A549 (cell line): ENCODE data around the gene AQP10.

ENCODE experiments used
- CHD2 ChIP-seq: fragments of 150-350 bp; IDR thresholded peaks from 2 replicates; pipeline ENCODE4 v1.6.1; 2014; ENCODE audit warnings: low read length; ENCODE audit not compliant: partially characterized antibody
- CTCF ChIP-seq: fragments of >200 bp; sonication (Bioruptor Twin); formaldehyde crosslinking; IDR thresholded peaks from 3 replicates; pipeline ENCODE4 v1.5.1; 2016
- HOXB5 ChIP-seq: fragments of 250-450 bp; sonication (Bioruptor Pico); IDR thresholded peaks from 2 replicates; pipeline ENCODE4 v1.5.0; 2020; ENCODE audit warnings: mild to moderate bottlenecking, moderate library complexity
- MAX ChIP-seq: IDR thresholded peaks from 2 replicates; pipeline ENCODE4 v1.6.1; 2012
- NPAS2 ChIP-seq: fragments of 250-450 bp; sonication (Bioruptor Pico); IDR thresholded peaks from 2 replicates; pipeline ENCODE4 v1.8.0; 2022; ENCODE audit warnings: mild to moderate bottlenecking, moderate library complexity, borderline replicate concordance
- POLR2A ChIP-seq: IDR thresholded peaks from 2 replicates; pipeline ENCODE4 v1.6.1; 2012; ENCODE audit warnings: mild to moderate bottlenecking, low read length
- POLR2AphosphoS2 ChIP-seq: conservative IDR thresholded peaks from 2 replicates; pipeline ENCODE4 v1.6.1; 2012; ENCODE audit warnings: low read length, improper control_type of control experiment, inconsistent platforms

GRCh38 chr1:154324669-154325582 lies 4.0 kb downstream of the AQP10 start, which contains the start of gene ATP8B2:
- TF ChIP-seq POLR2AphosphoS2 (no peak), HOXB5 (CRISPR knock-in tag) (no peak), CTCF (peak; percentile 91), CHD2 (no peak), POLR2A (peak; percentile 26), NPAS2 (CRISPR knock-in tag) (no peak), MAX (no peak)
